Suprapubic skin (tissue), 3 donors: ENCODE measurements around the gene ITGB3BP.

Source experiments
- CTCF ChIP-seq, 2 donors: fragments of 200-600 bp in 1 of 2; fragments of 450-650 bp in 1 of 2; sonication (generic) in 1 of 2; IDR thresholded peaks; one replicate each; pipeline ENCODE4 v1.5.1; 2016 to 2019; ENCODE audit warnings: antibody characterized with exemption in 2 of 2, mild to moderate bottlenecking in 1 of 2, moderate library complexity in 1 of 2
- EP300 ChIP-seq: sonication (generic); formaldehyde crosslinking; IDR thresholded peaks from one replicate; pipeline ENCODE4 v1.6.1; 2017; ENCODE audit warnings: antibody characterized with exemption
- POLR2A ChIP-seq, 2 donors: fragments of 450-650 bp; IDR thresholded peaks; one replicate each; pipeline ENCODE4 v1.6.1; 2017; ENCODE audit warnings: antibody characterized with exemption in 2 of 2, mild to moderate bottlenecking in 2 of 2, moderate library complexity in 2 of 2

- TF ChIP-seq CTCF (IDR thresholded peaks at IDR 0.05) (no peak), POLR2A (IDR thresholded peaks at IDR 0.05) (no peak), EP300 (no peak)
Observed at GRCh38 chr1:63442141-63442475, 80.9 kb downstream of the ITGB3BP start.
